GM18505 (cell line): Measurements from ENCODE around the gene USP35.
"Not testable (repeated sequence)": the region's sequence is repeated elsewhere in the genome, so short reads cannot be mapped to it uniquely, and the experiment has no call there.

ENCODE experiments used
- ATAC-seq: cut with Tn5 transposase; IDR thresholded peaks from one replicate; pipeline ENCODE4 v1.9.1; 2021; ENCODE audit not compliant: unreplicated experiment
- POLR2A ChIP-seq: IDR thresholded peaks from 4 replicates; pipeline ENCODE4 v1.6.1; 2011; ENCODE audit warnings: borderline replicate concordance; ENCODE audit not compliant: insufficient read depth, insufficient read length; ENCODE audit errors: extremely low read depth

The USP35 gene

GRCh38 chr11:78231962-78232501, 43.3 kb downstream of the USP35 start:
- no peak for TF ChIP-seq POLR2A
- no peak for ATAC-seq

DNA sequence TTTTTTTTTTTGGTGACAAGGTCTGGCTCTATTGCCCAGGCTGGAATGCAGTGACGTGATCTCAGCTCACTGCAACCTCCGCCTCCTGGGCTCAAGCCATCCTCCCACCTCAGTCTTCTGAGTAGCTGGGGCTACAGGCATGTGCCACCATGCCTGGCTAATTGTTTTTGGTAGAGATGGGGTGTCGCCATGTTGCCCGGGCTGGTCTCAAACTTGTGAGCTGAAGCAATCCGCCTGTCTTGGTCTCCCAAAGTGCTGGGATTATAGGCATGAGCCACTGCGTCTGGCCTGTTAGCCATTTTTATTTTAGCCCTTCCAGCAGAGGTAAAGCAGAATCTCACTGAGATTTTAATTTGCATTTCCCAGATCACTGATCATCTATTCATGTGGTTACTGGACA, 44.3 kb downstream of the USP35 start:
- ATAC-seq: not testable (repeated sequence)

DNA sequence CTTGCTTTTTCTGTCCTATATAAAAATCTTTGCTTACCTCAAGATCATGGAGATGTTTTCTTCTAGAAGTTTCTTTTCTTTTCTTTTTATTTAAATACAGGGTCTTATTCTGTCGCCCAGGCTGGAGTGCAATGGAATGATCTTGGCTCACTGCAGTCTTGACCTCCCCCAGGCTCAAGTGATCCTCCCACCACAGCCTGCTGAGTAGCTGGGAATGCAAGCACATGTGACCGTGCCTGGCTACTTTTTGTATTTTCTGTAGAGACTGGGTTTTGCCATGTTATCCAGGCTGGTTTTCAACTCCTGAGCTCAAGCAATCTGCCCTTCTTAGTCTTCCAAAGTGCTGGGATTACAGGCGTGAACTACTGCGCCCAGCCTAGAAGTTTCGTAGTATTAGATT, 45.3 kb downstream of the USP35 start:
- no peak for TF ChIP-seq POLR2A
- no peak for ATAC-seq

- no peak for TF ChIP-seq POLR2A
- no peak for ATAC-seq
These were observed 48.8 kb downstream of the USP35 start for GRCh38 chr11:78237293-78238046.

DNA sequence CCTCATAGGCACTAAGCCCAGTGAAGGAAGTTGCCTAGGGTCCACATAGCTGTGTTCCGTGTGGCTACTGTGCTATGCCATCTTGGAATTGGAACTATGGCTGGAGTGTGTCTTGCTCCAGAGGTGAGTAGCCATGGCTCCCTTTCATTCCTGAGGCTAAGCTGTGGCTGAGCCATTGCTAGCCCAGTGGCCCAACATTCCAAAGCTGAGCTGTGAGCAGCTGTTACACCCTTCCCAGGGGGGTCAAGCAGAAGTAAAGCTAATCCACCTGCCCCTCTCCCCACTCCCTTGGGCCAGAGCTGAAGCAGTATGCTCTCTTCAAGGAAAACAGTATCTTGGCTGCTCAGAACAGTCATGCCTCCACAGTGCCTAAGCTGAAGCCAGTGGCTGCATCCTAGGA, 51.1 kb downstream of the USP35 start:
- no peak for TF ChIP-seq POLR2A
- no peak for ATAC-seq

DNA sequence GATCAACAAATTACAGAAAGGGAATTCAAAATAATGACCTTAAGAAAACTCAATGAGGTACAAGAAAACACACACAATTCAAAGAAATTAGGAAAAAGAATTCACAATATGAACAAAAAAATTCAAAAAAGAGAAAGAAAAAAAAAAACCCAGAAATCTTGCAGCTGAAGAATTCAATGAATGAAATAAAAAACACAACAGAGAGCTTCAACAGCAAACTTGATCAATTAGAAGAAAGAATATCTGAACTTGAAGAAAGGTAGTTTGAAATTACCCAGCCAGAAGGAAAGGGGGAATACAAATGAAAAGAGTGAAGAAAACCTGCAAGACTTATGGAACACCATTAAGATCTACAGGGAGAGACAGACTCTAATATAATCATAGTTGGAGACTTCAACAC, 52.8 kb downstream of the USP35 start:
- ATAC-seq: no peak
- no peak for TF ChIP-seq POLR2A

- ATAC-seq: no peak
- no peak for TF ChIP-seq POLR2A
These were observed 55.4 kb downstream of the USP35 start for GRCh38 chr11:78244080-78244479.

DNA sequence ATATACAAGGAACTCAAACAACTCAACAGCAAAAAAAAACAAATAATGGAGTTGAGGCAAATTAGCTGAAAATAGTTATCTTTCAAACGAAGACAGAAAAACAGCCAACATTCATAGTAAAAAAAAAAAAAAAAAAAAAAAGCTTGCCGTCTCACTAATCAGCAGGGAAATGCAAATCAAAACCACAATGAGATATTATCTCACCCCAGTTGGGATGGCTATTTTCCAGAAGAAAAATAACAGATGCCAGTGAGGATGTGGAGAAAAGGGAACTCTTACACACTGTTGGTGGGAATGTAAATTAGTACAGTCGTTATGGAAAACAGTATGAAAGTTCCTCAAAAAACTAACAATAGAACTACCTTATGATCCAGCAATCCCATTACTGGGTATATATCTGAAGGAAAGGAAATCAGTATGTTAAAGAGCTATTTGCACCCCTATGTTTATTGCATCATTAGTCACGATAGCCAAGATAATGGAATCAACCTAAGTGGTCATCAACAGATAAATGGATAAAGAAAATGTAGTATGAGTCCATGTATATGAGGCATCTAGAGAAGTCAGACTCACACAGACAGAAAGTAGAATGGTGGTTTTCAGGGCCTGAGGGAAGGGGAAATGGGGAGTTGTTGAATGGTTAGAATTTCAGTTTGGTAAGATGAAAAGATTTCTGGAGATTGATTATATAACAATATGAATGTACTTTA, 56.0 kb downstream of the USP35 start:
- no peak for ATAC-seq
- TF ChIP-seq POLR2A: no peak

DNA sequence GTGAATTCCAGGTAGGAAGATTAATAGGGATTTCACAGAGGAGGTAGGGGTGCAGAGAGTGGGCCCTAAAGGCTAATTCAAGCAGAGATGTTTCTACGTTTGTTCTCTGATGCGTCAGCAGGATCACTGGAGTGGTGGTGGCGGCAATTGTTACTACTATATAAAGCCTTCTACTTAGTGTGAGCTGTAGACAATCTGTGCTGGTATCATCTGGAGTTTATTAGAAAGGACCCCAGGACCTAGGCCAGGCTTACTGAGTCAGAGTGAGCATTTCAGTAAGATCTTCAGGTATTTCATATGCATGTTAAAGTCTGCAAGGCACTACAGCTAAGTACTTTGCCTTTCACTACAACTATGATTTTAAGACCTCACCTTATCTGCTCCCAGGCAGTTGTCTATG, 59.5 kb downstream of the USP35 start:
- TF ChIP-seq POLR2A: no peak
- ATAC-seq: no peak

DNA sequence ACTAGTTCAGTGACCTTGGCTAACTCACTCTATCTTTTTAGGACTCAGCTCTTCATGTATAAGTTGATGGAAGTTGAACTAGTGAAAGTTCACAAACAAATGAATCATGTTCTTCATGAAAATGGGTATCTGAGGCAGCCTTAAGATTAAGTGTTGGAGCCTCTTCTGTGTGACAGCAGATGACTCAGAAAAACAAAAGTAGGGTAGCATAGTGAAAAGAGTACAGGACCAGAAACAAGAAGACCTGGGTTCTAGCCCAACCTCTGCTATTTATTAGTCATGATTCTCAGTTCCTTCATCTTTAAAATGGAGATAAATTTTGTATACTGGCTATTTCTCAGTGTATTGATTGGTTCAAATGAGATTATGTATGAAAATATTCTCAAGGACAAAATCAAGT, 60.2 kb downstream of the USP35 start:
- no peak for TF ChIP-seq POLR2A
- no peak for ATAC-seq

- TF ChIP-seq POLR2A: no peak
These were observed 61.4 kb downstream of the USP35 start for GRCh38 chr11:78250099-78250498.

GRCh38 chr11:78251083-78251775, 62.5 kb downstream of the USP35 start:
- no peak for ATAC-seq
- no peak for TF ChIP-seq POLR2A

More at GRCh38 chr11:78250099-78250498, 61.4 kb downstream of the USP35 start:
- ATAC-seq: no peak

- ATAC-seq: no peak
- TF ChIP-seq POLR2A: no peak
These were observed 65.1 kb downstream of the USP35 start for GRCh38 chr11:78253797-78254196.
